GM06990 (cell line): ENCODE results near the gene RGL3.

Experiments
- DNase-seq: peaks from one replicate; pipeline ENCODE4 v3.0.0-alpha.2; 2011; ENCODE audit not compliant: insufficient read length; ENCODE audit errors: extremely low read depth
- H3K27me3 ChIP-seq: replicated peaks from 2 replicates; pipeline ENCODE4 v1.6.0; 2011; ENCODE audit warnings: low read length; ENCODE audit not compliant: control insufficient read depth, insufficient read depth
- H3K36me3 ChIP-seq: 2 replicates; pipeline ENCODE4 v1.5.1; 2011; ENCODE audit warnings: low read length; ENCODE audit not compliant: control insufficient read depth, insufficient read depth
- H3K4me3 ChIP-seq: replicated peaks from 2 replicates; pipeline ENCODE4 v1.5.1; 2011; ENCODE audit warnings: low read depth, mild to moderate bottlenecking, control low read depth, low read length
- TF ChIP-seq, protein P1 (sequence below): IDR thresholded peaks from 2 replicates; pipeline ENCODE4 v1.5.1; 2011; ENCODE audit warnings: low read length, control low read depth, mild to moderate bottlenecking, inconsistent platforms; ENCODE audit not compliant: insufficient read depth, poor library complexity, severe bottlenecking

RGL3 gene

DNA sequence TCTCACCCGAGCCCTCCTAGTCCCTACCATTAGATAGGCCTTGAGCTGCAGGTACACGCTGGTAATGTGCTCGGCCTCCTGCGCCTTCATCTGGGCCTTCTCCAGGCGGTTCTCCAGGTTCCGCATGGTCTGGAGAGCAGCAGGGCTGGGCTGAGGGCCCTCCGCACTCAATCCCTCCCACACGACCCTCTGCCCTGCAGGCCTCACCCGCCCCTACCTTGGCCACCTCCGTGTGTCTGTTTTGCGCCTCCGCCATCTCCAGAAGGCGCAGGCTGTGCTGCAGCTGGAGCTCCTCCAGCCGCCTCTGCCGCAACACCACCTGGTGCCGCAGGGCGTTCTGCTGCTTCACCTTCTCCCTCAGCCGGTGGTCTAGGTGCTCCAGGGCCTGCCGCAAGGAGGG, 7.5 kb upstream of the RGL3 start:
- TF ChIP-seq, protein P1, sequence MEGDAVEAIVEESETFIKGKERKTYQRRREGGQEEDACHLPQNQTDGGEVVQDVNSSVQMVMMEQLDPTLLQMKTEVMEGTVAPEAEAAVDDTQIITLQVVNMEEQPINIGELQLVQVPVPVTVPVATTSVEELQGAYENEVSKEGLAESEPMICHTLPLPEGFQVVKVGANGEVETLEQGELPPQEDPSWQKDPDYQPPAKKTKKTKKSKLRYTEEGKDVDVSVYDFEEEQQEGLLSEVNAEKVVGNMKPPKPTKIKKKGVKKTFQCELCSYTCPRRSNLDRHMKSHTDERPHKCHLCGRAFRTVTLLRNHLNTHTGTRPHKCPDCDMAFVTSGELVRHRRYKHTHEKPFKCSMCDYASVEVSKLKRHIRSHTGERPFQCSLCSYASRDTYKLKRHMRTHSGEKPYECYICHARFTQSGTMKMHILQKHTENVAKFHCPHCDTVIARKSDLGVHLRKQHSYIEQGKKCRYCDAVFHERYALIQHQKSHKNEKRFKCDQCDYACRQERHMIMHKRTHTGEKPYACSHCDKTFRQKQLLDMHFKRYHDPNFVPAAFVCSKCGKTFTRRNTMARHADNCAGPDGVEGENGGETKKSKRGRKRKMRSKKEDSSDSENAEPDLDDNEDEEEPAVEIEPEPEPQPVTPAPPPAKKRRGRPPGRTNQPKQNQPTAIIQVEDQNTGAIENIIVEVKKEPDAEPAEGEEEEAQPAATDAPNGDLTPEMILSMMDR, result no peak
- DNase-seq, result no peak
- H3K4me3 ChIP-seq, result no peak overlapping the region
- H3K36me3 ChIP-seq, result no peaks in the 10 kb centered on the region
- H3K27me3 ChIP-seq, result no peaks in the 10 kb centered on the region

DNA sequence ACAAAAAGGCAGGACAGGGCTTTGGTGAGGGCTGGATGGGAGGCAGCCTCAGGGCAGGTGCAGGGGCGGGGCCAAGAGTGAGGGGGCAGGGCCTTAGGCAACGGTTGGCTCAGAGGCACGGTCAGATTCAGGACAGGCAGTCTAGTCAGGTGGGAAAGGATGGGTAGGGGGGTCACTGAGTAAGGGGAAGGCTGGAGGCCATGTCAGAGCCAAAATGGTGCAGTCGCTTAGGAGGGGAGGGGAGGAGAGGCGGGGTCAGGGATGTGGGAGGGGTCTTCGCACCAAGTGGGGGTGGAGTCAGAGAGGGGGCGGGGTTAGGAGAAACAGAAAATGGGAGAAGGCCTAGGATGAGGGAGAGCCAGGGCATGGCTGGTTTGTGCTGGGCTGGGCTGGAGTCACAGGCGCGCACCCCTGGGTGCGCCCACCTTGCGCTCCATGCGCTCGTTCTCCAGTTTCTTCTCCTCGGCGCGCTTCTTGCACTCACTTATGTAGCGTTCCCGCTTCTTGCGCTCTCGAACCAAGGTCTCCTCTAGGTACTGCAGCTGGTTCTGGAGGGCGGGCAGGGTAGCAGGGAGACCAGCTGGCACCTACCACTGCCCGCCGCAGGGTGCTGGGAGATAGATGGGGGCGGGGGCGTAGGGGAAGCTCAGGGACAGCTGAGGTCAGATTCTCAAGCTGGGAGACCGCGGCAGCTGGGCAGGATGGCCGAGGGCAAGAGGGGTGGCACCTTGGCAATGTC, 6.8 kb upstream of the RGL3 start:
- Histone ChIP-seq H3K4me3 (no peak overlapping the region), H3K27me3 (no peaks in the 10 kb centered on the region), H3K36me3 (no peaks in the 10 kb centered on the region)
- no peak for DNase-seq
- TF ChIP-seq, protein P1, result no peak

DNA sequence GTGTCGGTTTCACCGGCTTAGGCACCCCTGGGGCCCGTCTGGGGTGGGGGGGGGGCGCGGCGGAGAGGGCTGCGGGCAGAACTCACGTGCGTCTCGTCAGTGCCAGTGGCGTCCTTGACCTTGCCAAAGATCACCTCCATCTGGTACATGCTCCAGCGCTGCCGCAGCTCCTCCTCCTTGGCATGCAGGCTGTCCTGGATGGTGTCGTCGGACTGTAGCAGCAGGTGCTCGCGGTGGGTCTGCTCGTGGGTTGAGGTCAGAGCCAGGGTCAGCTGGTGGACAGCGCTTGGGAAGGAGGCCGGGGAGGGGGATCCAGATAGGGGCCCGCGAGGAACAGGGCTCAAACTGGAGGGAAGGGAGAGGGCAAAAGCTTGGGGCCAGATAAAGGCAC, 4.7 kb upstream of the RGL3 start:
- DNase-seq, result no peak
- Histone ChIP-seq H3K27me3 (peaks cover 2% of the 10 kb centered on the region; the same call in 1 of the 2 replicates), H3K36me3 (no peaks in the 10 kb centered on the region), H3K4me3 (no peak overlapping the region)
- TF ChIP-seq, protein P1, result no peak

DNA sequence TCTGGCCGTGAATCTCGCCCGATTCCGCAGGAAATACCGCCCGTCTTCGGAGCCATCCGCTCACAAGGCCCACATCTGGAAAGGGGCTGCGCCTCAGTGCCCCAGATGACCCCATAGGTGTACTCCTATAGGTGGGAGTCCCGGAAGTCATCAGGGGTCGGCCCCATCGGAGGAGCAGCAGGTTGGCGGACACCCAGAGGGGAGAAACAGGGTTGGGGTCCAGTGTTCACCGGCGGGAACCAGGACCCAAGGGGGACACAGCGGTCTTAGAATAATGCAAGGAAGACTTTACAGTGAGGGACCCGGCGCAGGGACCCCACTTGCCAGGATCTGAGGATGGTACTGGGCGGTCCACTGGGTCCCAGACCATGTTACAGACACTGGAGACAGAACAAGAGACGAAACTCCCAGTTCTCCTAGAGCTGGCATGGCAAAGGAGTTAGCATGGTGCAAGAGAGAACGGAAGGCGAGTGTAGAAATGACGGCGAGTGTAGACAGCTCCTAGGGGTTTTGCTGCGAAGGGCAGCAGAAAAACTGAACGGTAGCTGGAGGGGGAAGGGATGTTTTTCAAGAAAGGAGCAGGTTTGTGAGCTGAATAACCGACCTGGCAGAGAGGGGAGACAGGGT, 4.2 kb upstream of the RGL3 start:
- Histone ChIP-seq H3K27me3 (peaks cover 2% of the 10 kb centered on the region; the same call in 1 of the 2 replicates), H3K4me3 (no peak overlapping the region), H3K36me3 (no peaks in the 10 kb centered on the region)
- TF ChIP-seq, protein P1, result no peak
- no peak for DNase-seq

DNA sequence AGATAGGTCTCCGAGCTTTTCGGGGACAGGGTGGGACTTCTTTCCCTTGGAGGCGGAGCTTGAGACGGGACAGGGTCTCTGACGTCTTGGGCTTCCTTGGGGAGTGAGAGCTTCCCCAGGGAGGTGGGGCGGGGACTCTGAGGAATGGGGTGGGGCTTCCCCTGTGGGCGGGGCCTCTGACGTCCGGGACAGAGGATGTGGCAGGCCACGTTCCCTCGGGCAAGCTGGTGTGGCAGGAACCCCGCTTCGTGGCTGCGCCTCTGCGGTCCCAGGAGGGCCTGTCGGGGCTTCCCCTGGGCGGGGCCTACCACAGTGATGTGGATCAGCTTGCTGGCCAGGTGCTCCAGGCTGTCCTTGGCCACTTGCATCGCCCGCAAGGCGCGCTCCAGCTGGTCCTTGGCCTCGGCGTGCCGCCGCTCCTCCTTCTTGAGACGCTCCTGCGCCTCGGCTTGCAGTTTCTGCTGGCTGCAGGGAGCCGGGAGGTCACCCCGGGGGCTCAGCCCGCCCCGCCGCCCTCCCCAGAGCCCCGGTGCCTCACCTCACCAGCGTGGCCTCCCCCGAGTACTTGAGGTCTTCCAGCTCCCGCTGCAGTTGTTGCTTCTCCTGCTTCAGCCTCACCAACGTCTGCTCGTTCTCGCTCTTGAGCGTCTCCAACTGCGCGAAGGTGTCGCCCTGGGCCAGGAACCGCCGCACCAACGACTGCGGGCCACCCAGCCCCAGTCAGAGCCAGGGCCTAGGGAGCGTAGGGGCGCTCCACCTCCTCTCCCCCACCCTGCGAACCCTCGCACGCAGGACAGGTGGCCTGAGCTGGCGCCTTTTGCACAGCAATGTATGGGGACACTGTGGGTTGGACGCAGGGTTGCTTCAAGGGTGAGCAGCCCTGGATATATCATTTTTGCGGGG, 3.3 kb upstream of the RGL3 start:
- peak overlapping the region; percentile 43 for H3K4me3 ChIP-seq
- peak; percentile 88 for DNase-seq
- TF ChIP-seq, protein P1, result no peak
- H3K36me3 ChIP-seq, result no peaks in the 10 kb centered on the region
- peaks cover 2% of the 10 kb centered on the region; the same call in 1 of the 2 replicates for H3K27me3 ChIP-seq
